Left hindlimb (tissue), 1 donor: ENCODE data around the gene F10.
"Not testable (repeated sequence)": the region's sequence is repeated elsewhere in the genome, so short reads cannot be mapped to it uniquely, and the experiment has no call there.

Experiments
- DNase-seq: peaks from one replicate; pipeline ENCODE4 v3.0.0-alpha.2; 2018

The F10 gene

DNA sequence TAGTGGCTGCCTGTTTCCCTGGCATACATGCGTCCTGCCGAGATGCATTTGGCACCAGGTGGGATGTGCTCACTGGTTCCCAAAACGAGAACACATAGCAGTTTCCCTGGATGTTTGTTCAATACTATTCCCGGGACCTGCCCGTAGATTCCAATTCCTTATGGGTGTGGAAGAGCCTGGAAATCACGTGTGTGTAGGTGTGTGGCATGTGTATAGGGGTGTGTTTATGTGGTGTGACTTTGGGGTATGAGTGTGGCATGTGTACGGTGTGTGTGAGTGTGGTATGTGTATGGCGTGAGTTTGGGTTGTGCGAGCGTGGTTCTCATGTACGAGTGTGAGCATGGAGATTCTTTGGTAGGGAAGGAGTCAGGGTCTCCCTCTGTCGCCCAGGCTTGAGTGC is 19.9 kb upstream of the F10 start:
- DNase-seq, result no peak

DNA sequence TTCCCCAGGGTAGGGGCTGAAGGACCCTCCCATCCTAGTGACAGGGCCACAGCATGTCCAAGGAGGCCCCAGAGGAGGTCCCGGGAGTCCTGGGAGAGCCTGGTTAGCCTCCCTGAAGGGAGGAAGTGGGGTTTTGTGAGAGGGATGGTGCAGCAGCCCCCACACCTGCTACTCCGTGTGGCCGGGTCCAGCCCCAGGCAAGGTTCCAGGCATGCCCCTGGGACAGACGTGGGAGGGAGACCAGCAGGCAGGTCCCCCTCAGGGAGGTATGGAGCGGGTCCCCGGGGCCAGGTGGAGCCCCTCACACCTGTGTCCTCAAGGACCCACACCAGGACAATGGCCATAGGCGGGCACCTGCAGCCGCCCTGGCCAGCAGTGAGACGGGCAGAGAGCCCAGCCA is 19.0 kb upstream of the F10 start:
- DNase-seq, result no peak

DNA sequence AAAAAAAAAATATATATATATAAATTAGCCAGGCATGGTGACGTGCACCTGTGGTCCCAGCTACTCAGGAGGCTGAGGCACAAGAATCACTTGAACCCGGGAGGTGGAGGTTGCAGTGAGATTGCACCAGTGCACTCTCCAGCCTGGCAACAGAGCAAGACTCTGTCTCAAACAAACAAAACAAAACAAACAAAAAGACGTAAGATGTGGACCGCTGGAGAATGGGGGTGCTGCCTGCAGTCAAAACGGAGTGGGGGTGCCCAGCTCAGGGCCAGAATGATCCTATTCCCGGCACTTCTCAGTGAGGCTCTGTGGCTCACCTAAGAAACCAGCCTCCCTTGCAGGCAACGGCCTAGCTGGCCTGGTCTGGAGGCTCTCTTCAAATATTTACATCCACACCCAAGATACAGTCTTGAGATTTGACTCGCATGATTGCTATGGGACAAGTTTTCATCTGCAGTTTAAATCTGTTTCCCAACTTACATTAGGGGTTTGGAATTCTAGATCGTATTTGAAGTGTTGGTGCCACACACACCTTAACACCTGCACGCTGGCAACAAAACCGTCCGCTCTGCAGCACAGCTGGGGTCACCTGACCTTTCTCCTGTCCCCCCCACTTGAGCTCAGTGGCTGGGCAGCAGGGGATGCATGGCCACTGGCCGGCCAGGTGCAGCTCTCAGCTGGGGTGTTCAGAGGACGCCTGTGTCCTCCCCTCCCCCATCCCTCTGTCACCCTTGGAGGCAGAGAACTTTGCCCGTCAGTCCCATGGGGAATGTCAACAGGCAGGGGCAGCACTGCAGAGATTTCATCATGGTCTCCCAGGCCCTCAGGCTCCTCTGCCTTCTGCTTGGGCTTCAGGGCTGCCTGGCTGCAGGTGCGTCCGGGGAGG is 17.3 kb upstream of the F10 start, which contains the start of gene F7:
TSS of gene F7 (plus strand) at position 760 of the 889 bp plus-strand sequence. CDS start at position 811, 51 bp downstream.
- no peak for DNase-seq

DNA sequence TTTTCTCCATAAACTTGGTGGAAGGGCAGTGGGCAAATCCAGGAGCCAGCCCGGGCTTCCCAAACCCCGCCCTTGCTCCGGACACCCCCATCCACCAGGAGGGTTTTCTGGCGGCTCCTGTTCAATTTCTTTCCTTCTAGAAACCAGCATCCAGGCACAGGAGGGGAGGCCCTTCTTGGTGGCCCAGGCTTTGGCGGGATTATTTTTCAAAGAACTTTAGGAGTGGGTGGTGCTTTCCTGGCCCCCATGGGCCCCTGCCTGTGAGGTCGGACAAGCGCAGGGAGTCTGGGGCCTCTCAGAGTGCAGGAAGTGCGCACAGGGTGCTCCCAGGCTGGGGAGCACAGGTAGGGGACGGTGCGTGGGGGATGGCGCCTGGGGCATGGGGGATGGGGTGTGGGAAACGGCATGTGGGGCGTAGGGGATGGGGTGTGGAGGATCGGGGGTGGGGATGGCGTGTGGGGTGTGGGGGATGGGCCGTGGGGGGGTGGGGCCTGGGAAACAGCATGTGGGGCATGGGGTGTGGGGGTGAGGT is 16.6 kb upstream of the F10 start:
- no peak for DNase-seq

DNA sequence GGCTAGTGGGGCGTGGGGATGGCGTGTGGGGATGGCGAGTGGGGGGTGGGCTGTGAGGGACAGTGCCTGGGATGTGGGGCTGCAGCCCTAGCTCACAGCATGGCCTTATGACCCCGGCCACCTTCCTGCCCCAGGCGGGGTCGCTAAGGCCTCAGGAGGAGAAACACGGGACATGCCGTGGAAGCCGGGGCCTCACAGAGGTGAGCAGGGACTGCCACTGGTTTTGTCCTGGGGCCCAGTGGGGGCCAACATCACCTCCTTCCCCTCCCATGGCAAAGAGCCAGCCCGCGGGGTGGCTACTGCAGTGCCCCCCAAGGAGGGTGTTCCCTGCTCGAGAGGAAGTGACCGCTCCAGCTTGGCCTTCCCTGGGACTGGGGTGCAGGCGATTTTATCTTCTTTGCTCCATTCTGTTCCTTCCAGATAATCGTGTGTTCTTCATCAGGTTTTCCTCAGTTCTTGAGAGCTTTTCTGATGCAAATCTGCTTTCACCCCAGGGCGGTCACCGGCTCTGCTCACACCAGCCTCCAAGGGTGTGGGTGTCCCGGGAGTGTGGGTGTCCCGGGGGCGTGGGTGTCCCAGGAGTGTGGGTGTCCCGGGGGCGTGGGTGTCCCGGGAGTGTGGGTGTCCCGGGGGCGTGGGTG is 15.8 kb upstream of the F10 start:
- DNase-seq, result no peak

DNA sequence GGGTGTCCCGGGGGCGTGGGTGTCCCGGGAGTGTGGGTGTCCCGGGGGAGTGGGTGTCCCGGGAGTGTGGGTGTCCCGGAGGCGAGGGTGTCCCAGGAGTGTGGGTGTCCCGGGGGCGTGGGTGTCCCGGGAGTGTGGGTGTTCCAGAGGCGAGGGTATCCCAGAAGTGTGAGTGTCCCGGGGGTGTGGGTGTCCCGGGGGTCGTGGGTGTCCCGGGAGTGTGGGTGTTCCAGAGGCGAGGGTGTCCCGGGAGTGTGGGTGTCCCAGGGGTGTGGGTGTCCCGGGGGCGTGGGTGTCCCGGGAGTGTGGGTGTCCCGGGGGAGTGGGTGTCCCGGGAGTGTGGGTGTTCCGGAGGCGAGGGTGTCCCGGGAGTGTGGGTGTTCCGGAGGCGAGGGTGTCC is 14.1 kb upstream of the F10 start:
- peak; percentile 39 for DNase-seq

DNA sequence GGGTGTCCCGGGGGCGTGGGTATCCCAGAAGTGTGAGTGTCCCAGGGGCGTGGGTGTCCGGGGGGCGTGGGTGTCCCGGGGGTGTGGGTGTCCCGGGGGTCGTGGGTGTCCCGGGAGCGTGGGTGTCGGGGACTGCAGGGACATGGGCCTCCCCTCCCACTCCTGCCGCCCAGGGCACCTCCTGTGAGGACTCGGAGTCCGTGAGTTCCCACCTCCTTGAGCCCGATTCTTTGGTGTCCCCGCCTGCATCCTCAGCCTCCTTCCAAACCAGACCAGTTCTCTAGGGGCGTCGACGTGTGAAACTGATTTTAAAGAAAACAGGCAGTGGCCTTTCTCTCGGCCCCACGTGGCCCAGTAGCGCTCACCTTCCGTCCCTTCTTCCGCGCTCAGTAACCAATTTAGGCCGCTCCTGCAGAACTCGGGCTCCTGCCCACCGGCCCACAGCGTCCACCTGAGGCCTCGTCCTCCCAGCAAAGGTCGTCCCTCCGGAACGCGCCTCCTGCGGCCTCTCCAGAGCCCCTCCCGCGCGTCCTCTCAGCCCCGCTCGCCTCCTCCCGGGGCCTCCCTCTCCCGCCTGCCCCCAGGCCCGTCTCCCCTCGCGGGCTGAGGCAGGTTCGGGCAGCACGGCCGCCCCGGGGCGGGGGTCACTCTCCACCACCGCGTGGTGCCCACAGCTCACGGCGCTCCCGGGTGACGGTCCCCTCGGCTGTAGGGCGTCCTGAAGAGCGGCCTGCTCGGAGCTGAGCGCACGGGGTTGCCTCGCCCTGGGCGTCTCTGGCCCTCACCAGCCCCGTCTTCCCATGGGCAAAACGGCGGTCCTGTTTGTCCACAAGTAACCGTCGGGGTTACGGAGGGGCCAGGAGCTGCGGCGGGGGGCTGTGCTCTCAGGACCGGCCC is 13.2 kb upstream of the F10 start:
- peak; percentile 35 for DNase-seq

DNA sequence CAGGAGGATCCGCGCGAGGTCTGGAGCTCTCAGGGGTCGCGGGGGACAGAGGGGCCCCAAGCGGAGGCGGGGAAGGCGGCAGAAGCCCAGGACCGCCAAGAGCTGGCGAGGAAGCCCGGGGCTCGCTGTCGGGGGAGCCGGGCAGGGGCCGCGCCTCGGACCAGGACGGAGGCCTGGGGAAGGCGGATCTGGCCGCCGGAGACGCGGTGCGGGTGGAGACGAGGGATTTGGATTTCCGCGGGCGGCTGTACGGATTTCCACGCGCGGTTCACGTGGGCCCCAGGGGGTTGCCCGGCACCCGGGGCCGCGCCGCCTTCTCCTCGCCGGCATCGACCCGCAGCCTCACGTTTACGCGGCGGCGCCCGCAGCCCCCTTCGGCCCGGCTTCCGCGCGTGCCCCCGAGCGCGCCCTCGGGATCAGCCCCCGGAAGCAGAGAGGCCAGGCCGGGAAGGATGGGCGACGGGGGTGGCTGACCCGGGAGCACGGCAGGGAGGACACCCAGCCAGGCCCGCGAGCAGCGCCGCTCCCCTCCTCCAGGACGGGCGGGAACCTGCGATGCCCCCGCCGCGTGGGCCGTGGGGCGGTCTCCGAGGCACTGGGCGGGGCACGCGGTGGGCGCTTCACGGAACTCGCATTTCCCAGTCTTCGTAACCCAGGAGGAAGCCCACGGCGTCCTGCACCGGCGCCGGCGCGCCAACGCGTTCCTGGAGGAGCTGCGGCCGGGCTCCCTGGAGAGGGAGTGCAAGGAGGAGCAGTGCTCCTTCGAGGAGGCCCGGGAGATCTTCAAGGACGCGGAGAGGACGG is 12.3 kb upstream of the F10 start:
- DNase-seq, result peak; percentile 62

DNA sequence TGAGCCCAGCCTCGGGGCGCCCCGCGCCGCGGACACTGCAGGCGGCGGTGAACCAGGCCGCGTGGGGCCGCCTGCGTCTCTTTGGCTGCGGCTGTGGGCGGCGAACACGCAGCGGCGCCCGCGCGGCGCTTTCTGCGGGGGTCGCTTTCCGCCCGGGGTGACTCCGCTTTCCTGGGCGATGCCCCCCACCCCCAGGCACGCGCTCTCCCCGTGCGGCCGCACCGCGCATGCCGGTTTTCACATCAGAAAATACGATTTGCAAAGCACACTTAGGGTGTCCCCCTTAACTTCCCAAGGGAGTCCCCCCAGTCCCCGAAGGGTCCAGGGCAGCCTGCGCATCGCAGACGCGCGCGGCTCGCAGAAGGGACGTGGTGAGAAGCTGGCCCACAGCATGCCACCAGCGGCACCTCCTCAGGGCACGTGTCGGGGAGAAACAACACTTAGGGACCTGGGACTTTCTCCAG is 11.7 kb upstream of the F10 start:
- DNase-seq, result no peak

DNA sequence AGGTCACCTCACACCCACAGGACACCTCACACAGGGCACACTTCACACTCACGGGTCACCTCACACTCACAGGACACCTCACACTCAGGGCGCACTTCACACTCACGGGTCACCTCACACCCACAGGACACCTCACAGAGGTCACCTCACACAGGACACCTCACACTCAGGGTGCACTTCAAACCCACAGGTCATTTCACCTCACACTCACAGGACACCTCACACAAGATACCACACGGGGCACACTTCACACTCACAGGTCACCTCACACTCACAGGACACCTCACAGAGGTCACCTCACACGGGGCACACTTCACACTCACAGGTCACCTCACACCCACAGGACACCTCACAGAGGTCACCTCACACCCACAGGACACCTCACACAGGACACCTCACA is 10.8 kb upstream of the F10 start:
- peak; percentile 19 for DNase-seq

DNA sequence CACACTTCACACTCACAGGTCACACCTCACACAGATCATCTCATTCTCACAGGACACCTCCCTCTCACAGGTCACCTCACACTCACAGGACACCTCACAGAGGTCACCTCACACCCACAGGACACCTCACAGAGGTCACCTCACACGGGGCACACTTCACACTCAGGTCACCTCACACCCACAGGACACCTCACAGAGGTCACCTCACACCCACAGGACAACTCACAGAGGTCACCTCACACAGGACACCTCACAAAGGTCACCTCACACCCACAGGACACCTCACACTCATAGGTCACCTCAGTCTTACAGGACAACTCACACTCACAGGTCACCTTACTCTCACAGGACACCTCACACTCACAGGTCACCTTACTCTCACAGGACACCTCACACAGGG is 10.1 kb upstream of the F10 start:
- not testable (repeated sequence) for DNase-seq

DNA sequence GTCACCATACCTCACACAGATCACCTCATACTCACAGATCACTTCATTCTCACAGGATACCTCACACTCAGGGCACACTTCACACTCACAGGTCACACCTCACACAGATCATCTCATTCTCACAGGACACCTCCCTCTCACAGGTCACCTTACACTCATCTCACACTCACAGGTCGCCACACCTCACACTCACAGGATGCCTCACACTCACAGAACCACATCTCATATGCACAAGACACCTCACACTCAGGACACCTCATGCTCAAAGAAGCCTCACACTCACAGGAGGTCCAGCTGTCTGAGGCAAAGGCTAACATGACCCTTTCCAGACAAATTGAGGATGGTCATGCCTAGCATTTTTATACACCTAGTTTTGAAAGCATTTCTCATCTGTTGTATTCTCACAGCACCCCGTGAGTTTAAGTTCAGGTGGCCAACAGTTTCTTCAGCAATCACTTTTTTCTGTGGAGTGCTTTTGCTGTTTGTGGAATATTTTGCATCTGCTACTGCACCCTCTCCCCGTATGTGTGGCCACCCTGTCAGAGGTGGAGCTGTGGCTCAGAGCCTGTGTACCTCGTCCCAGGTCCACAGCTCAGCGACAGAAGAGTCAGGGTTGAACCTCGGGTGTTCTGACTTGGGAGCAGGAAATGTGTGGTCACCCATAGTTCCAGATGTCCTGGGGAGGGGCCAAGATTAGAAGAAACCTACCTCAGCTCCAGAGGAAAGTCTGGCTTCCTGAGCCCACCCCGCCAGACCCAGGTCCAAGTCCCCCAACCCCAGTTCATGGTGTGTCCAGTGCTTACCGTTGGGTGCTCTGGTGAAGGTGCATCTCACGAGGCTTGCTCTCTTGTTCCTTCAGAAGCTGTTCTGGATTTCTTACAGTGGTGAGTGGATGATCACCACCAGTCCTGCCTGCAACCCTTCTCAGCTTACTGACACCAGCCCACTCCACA is 9.4 kb upstream of the F10 start:
- no peak for DNase-seq

DNA sequence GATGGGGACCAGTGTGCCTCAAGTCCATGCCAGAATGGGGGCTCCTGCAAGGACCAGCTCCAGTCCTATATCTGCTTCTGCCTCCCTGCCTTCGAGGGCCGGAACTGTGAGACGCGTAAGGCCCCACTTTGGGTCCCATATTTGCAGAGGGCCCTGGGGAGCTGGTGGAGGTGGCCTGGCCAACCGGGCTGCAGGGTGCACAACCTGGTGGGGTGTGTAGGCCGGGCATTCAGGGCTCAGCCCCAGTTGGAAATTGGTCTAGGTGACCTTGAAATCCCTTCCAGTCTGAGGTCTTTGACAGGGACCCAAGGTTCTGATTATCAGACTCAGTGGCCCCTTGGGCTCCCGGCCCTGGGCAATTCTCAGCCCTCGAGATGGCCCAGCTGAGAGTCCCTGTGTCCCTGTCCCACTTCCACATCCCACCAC is 8.7 kb upstream of the F10 start:
- no peak for DNase-seq

DNA sequence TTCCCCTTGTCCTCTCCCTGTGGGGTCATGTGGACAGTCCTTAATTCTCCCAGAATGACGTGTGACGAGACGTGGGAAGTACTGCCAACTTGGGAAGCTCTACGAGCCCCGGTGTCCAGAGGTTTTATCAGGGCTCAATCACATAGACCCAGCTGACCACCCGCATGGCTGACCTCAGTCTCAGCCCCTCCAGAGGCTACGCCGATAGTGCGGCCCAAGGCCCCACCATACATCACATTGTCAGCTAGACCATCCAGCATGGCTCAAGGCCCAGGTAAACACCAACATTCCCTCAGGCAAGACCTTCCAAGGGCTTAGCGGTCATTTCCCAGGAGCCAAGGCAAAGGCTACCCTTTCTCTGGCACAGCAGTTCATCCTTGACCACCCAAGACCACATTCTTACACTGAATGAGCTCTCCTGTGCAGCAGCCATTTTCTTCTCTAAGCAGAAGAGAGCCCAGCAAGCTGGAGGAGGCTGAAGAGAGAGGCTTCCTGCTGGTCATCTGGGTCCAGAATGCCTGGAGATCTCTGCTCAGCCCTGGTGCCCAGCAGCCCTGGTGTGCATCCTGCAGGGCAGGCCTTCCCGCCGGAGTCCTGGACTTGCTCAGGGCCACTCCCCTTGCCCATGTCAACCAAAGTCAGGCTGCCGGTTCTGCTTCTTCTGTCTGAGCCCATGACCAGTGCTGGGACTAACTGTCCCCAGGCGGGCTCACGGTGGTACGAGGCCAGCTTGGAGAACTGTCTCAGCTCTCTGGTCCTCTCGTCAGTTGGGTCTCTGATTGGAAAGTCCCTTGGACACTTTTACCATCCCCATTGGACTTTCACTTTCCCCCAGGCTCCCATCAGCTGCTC is 7.9 kb upstream of the F10 start:
- DNase-seq, result no peak

DNA sequence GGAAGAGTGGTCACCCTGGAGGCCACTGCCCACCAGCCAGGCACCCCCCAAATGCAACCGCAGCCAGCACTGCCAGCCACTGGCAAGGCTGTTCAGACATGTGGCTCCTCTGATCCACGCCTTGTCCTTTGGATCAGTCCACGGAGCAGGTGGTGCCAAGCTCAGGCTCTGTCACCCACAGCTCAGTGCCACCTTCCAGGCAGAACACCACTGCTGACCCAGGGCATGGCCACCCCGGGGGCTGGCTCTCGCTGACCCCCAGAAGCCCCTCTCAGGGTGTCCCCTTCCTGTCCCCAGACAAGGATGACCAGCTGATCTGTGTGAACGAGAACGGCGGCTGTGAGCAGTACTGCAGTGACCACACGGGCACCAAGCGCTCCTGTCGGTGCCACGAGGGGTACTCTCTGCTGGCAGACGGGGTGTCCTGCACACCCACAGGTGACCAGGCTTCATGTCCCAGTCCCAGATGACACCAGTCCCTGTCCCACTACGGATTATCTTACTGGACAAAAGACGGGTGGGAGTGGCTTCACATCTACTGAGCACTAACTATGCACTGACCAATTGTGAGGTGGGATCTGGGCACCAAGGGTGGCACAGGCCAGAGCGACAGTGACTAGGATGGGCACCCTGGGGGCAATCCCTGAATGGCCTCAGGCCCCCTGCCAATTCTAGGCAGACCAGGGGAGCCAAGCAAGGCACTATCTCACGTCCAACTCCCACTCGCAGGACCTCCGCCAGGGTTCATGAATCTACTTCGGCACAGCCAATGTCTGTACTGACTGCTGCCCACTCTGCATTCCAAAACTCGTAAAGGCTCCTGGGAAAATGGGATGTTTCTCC is 7.0 kb upstream of the F10 start:
- no peak for DNase-seq

DNA sequence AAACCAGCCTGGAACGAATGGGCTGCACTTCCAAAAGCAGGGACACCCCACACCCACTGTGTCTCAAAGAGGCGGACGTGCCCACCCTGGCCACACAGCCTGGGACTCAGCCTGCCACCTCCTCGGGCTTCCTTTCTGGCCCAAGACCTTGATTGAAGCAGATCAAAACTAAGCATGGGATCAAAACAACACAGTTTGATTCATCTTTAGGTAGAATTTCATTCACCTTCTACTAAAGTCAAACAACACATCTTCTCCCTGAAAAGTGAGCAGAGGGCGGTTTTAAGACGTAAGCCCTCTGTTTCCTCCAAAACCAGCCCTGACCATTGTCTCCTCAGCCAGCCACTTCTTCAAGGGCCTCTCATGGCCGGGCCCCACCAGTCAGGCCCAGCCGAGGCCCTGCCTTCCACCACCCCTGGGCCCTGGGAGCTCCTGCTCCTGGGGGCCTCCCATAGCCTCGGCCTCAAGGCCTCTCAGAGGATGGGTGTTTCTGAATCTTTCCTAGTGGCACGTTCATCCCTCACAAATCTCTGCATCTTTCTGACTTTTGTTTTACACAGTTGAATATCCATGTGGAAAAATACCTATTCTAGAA is 6.3 kb upstream of the F10 start:
- no peak for DNase-seq

DNA sequence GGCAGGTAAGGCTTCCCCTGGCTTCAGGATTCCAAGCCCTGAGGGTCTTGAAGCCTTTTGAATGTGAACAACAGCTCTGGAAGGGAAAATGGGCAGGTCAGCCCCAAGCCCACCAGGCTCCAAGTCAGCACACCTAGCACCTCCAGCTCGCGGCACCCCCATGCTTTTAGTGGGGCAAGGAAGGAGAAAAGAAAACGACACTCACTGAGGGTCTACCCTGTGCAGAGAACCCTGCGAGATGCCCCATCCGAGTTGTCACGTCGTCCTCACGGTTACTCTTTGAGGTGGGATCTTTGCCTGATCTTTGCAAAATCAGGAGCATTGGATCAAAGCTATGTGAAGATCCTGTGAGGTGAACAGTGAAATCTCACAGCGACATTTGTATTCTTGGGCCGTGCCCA is 5.7 kb upstream of the F10 start:
- no peak for DNase-seq

DNA sequence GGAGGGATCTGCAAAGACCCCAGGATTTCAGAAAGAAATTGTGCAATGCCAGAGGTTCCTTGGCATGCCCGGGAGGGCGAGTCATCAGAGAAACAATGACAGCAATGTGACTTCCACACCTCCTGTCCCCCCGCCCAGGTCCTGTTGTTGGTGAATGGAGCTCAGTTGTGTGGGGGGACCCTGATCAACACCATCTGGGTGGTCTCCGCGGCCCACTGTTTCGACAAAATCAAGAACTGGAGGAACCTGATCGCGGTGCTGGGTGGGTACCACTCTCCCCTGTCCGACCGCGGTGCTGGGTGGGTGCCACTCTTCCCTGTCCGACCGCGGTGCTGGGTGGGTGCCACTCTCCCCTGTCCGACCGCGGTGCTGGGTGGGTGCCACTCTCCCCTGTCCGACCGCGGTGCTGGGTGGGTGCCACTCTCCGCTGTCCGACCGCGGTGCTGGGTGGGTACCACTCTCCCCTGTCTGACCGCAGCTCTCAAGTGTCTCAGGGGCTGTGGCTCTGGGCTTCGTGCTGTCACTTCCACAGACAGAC is 5.2 kb upstream of the F10 start:
- DNase-seq, result no peak
